GM23338 (cell line): Measurements from ENCODE around the gene TICAM2. TPM values are rescaled to one million over a fixed set of nuclear protein-coding genes. Genes with fewer than 3 reads are reported as not detected.

Experiments used
- ATAC-seq: fragments of 200-7000 bp; cut with Tn5 transposase; 3 replicates; pipeline ENCODE4 v1.9.1; 2020
- DNase-seq: peaks from one replicate; pipeline ENCODE4 v3.0.0-alpha.2; 2015; ENCODE audit warnings: low spot score
- H2AFZ ChIP-seq: fragments of 200-600 bp; sonication (generic); 2 replicates; pipeline ENCODE4 v1.8.0; 2016; ENCODE audit warnings: antibody characterized with exemption, mild to moderate bottlenecking, moderate library complexity
- H3F3A ChIP-seq: fragments of 200-600 bp; sonication (generic); replicated peaks from 2 replicates; pipeline ENCODE4 v1.8.0; 2017; ENCODE audit warnings: antibody characterized with exemption, mixed run types, low read depth
- H3K27ac ChIP-seq: fragments of 200-600 bp; sonication (generic); 2 replicates; pipeline ENCODE4 v1.6.1; 2016; ENCODE audit warnings: low read depth
- H3K27me3 ChIP-seq: fragments of 200-600 bp; sonication (generic); 2 replicates; pipeline ENCODE4 v1.8.0; 2016; ENCODE audit warnings: mild to moderate bottlenecking, mixed run types, moderate library complexity; ENCODE audit not compliant: insufficient read depth
- H3K36me3 ChIP-seq: fragments of 200-600 bp; sonication (generic); 2 replicates; pipeline ENCODE4 v1.8.0; 2016; ENCODE audit warnings: mild to moderate bottlenecking; ENCODE audit not compliant: insufficient read depth
- H3K4me1 ChIP-seq: fragments of 200-600 bp; sonication (generic); 2 replicates; pipeline ENCODE4 v1.8.0; 2016; ENCODE audit warnings: mild to moderate bottlenecking, moderate library complexity; ENCODE audit not compliant: insufficient read depth
- H3K4me2 ChIP-seq: fragments of 200-600 bp; sonication (generic); 2 replicates; pipeline ENCODE4 v1.7.1; 2017; ENCODE audit warnings: mixed run types
- H3K4me3 ChIP-seq: fragments of 200-600 bp; sonication (generic); 2 replicates; pipeline ENCODE4 v1.6.1; 2016; ENCODE audit warnings: mixed run types
- H3K79me2 ChIP-seq: fragments of 200-600 bp; sonication (generic); replicated peaks from 2 replicates; pipeline ENCODE4 v1.8.0; 2017; ENCODE audit warnings: mild to moderate bottlenecking; ENCODE audit not compliant: insufficient read depth
- H3K9me2 ChIP-seq: fragments of 200-600 bp; sonication (generic); 2 replicates; pipeline ENCODE4 v1.8.0; 2017; ENCODE audit not compliant: insufficient read depth
- H4K20me1 ChIP-seq: fragments of 200-600 bp; sonication (generic); replicated peaks from 2 replicates; pipeline ENCODE4 v1.8.0; 2017; ENCODE audit warnings: mild to moderate bottlenecking; ENCODE audit not compliant: insufficient read depth
- H3K27ac Mint-ChIP-seq: 2 replicates; pipeline ENCODE4 v1.8.0; 2020; ENCODE audit warnings: inconsistent platforms, mild to moderate bottlenecking, moderate library complexity, mixed read lengths
- H3K27me3 Mint-ChIP-seq: 3 replicates; pipeline ENCODE4 v1.8.0; 2022; ENCODE audit warnings: low read depth, mild to moderate bottlenecking, moderate library complexity, mixed read lengths, inconsistent platforms; ENCODE audit not compliant: insufficient read depth, poor library complexity
- H3K36me3 Mint-ChIP-seq: 3 replicates; pipeline ENCODE4 v1.8.0; 2021; ENCODE audit warnings: low read depth, mild to moderate bottlenecking, inconsistent platforms, moderate library complexity, mixed read lengths
- H3K4me1 Mint-ChIP-seq: 3 replicates; pipeline ENCODE4 v1.8.0; 2020; ENCODE audit warnings: mild to moderate bottlenecking, inconsistent platforms, mixed read lengths
- H3K4me3 Mint-ChIP-seq: 3 replicates; pipeline ENCODE4 v1.8.0; 2021; ENCODE audit warnings: moderate library complexity, mild to moderate bottlenecking, inconsistent platforms, mixed read lengths
- H3K9me3 Mint-ChIP-seq: 3 replicates; pipeline ENCODE4 v1.8.0; 2020; ENCODE audit warnings: moderate library complexity, mild to moderate bottlenecking, inconsistent platforms, mixed read lengths
- CREB1 ChIP-seq: fragments of 250-450 bp; sonication (Bioruptor Pico); IDR thresholded peaks from 2 replicates; pipeline ENCODE4 v1.5.0; 2020; ENCODE audit warnings: low read depth, mild to moderate bottlenecking, moderate library complexity
- ETS1 ChIP-seq: IDR thresholded peaks from 2 replicates; pipeline ENCODE4 v1.6.1; 2016; ENCODE audit warnings: antibody characterized with exemption
- EZH2phosphoT487 ChIP-seq: fragments of 200-600 bp; sonication (generic); IDR thresholded peaks from one replicate; pipeline ENCODE4 v1.8.1; 2018; ENCODE audit warnings: antibody characterized with exemption; ENCODE audit not compliant: unreplicated experiment
- JUNB ChIP-seq: IDR thresholded peaks from one replicate; pipeline ENCODE4 v1.6.1; 2016; ENCODE audit warnings: antibody characterized with exemption; ENCODE audit not compliant: unreplicated experiment
- NANOG ChIP-seq: IDR thresholded peaks from 2 replicates; pipeline ENCODE4 v1.6.1; 2016; ENCODE audit warnings: antibody characterized with exemption, borderline replicate concordance
- POLR2AphosphoS5 ChIP-seq: IDR thresholded peaks from 2 replicates; pipeline ENCODE4 v1.6.1; 2016; ENCODE audit warnings: antibody characterized with exemption, low read depth
- REST ChIP-seq: IDR thresholded peaks from one replicate; pipeline ENCODE4 v1.6.1; 2018; ENCODE audit warnings: antibody characterized with exemption; ENCODE audit not compliant: unreplicated experiment
- STAT1 ChIP-seq: IDR thresholded peaks from one replicate; pipeline ENCODE4 v1.6.1; 2016; ENCODE audit warnings: antibody characterized with exemption; ENCODE audit not compliant: unreplicated experiment
- ZNF114 ChIP-seq: fragments of 250-450 bp; sonication (Bioruptor Pico); IDR thresholded peaks from 2 replicates; pipeline ENCODE4 v1.5.0; 2020; ENCODE audit warnings: mild to moderate bottlenecking, moderate library complexity
- ZNF331 ChIP-seq: fragments of 250-450 bp; sonication (Bioruptor Pico); IDR thresholded peaks from 2 replicates; pipeline ENCODE4 v1.5.0; 2020; ENCODE audit warnings: low read depth, mild to moderate bottlenecking, moderate library complexity
- ZNF462 ChIP-seq: fragments of 250-450 bp; sonication (Bioruptor Pico); IDR thresholded peaks from 2 replicates; pipeline ENCODE4 v1.5.0; 2020; ENCODE audit warnings: mild to moderate bottlenecking, moderate library complexity
- polyA plus RNA-seq: library from polyadenylated mRNA; unstranded; fragments of >200 nt; fragmentation: Nextera tagmentation; extraction: Ambion mirVana; gene quantifications from 2 replicates; pipeline ENCODE4 v1.2.1, GENCODE V29; 2016
- total RNA-seq: library from RNA; depleted of rRNA; stranded (reverse); fragments of >200 nt; shearing (Covaris generic); gene quantifications from 2 replicates; pipeline ENCODE4 v1.2.3, GENCODE V29; 2014

The TICAM2 gene
- total and polyA plus RNA-seq, 2 experiments from 2014 or later: 1.0 TPM; not detected in 1

- ATAC-seq (no peak), DNase-seq (no peak)
- Histone ChIP-seq H3K27me3 (no peaks in the 10 kb centered on the region), H3K4me3 (no peak overlapping the region), H3K79me2 (peaks cover 17% of the 10 kb centered on the region), H4K20me1 (no peaks in the 10 kb centered on the region; the same call in 1 of the 2 replicates), H3K4me2 (no peak overlapping the region), H3F3A (no peaks in the 10 kb centered on the region), H3K36me3 (peaks cover 23% of the 10 kb centered on the region; the same call in 1 of the 2 replicates), H3K4me1 (no peaks in the 10 kb centered on the region), H3K27ac (no peak overlapping the region), H2AFZ (no peak overlapping the region), H3K9me2 (no peaks in the 10 kb centered on the region)
- no peak overlapping the region for H3K4me3 Mint-ChIP-seq
- no peak for TF ChIP-seq ZNF462 (CRISPR knock-in tag)
- no peak for TF ChIP-seq ZNF114 (CRISPR knock-in tag)
- TF ChIP-seq ZNF331 (CRISPR knock-in tag): no peak
- TF ChIP-seq CREB1 (CRISPR knock-in tag): no peak
- no peak for TF ChIP-seq ETS1
- no peak for TF ChIP-seq REST
- TF ChIP-seq POLR2AphosphoS5: no peak
- TF ChIP-seq STAT1: no peak
- TF ChIP-seq JUNB: no peak
- TF ChIP-seq NANOG: no peak
- TF ChIP-seq EZH2phosphoT487: no peak
- peaks cover 4% of the 10 kb centered on the region for H3K27me3 Mint-ChIP-seq
- no peaks in the 10 kb centered on the region for H3K9me3 Mint-ChIP-seq
- no peak overlapping the region for H3K27ac Mint-ChIP-seq
- H3K36me3 Mint-ChIP-seq: peaks cover 38% of the 10 kb centered on the region
- H3K4me1 Mint-ChIP-seq: no peaks in the 10 kb centered on the region
Observed at GRCh38 chr5:115616472-115616871, 14.2 kb upstream of the TICAM2 start.
